SK-N-SH (cell line): ENCODE results near the gene PAOX. TPM values are rescaled to one million over a fixed set of nuclear protein-coding genes. Genes with fewer than 3 reads are reported as not detected.

Experiments used
- CTCF ChIA-PET: fragments of 300-600, 350-600 bp; formaldehyde crosslinking; extraction: SDS; loops from one replicate; lab custom pipeline; 2021; lab: Yijun Ruan, JAX
- POLR2A ChIA-PET: fragments of 350-600 bp; sonication (Branson Sonifier 250); formaldehyde crosslinking; extraction: SDS; loops from one replicate; lab custom pipeline; 2020; ENCODE audit warnings: antibody characterized with exemption, inconsistent platforms; lab: Yijun Ruan, JAX
- DNase-seq: peaks from one replicate; pipeline ENCODE4 v3.0.0; 2012
- H2AFZ ChIP-seq: fragments of 200-600 bp; sonication (generic); 2 replicates; pipeline ENCODE4 v1.8.1; 2016; ENCODE audit warnings: antibody characterized with exemption, mild to moderate bottlenecking, low read depth
- H3F3A ChIP-seq: fragments of 200-600 bp; sonication (generic); replicated peaks from 2 replicates; pipeline ENCODE3; 2016; ENCODE audit warnings: antibody characterized with exemption, mild to moderate bottlenecking; ENCODE audit not compliant: insufficient read depth
- H3K27ac ChIP-seq, 2 experiments: fragments of 200-500 bp in 1 of 2; fragments of 200-600 bp in 1 of 2; sonication (Bioruptor generic) in 1 of 2; sonication (generic), shearing (Covaris generic) in 1 of 2; 2 replicates each; pipeline versions ENCODE4 v1.5.1 to v1.6.1; 2014 to 2016; ENCODE audit warnings: low read depth in 2 of 2, inconsistent platforms in 1 of 2, low read length in 1 of 2, mild to moderate bottlenecking in 1 of 2, mixed read lengths in 1 of 2
- H3K27me3 ChIP-seq: fragments of 200-600 bp; sonication (generic), shearing (Covaris generic); 2 replicates; pipeline ENCODE4 v1.6.1; 2016; ENCODE audit warnings: mixed run types; ENCODE audit not compliant: insufficient read depth
- H3K36me3 ChIP-seq, 2 experiments: fragments of 200-500 bp in 1 of 2; fragments of 200-600 bp in 1 of 2; sonication (Bioruptor generic) in 1 of 2; sonication (generic) in 1 of 2; replicated peaks in 1 of 2; 2 replicates each; pipeline versions ENCODE3 to v1.5.1; 2014 to 2016; ENCODE audit warnings: low read length in 1 of 2, mild to moderate bottlenecking in 1 of 2; ENCODE audit not compliant: insufficient read depth in 2 of 2, control insufficient read depth in 1 of 2
- H3K4me1 ChIP-seq, 2 experiments: fragments of 200-500 bp in 1 of 2; fragments of 200-600 bp in 1 of 2; sonication (Bioruptor generic) in 1 of 2; sonication (generic), shearing (Covaris generic) in 1 of 2; 2 replicates each; pipeline versions ENCODE4 v1.5.1 to v1.6.1; 2014 to 2016; ENCODE audit warnings: low read depth in 1 of 2, low read length in 1 of 2, mixed run types in 1 of 2; ENCODE audit not compliant: insufficient read depth in 2 of 2, control insufficient read depth in 1 of 2
- H3K4me2 ChIP-seq: fragments of 200-600 bp; sonication (generic), shearing (Covaris generic); 2 replicates; pipeline ENCODE4 v1.6.1; 2017; ENCODE audit warnings: mixed run types
- H3K4me3 ChIP-seq, 2 experiments: fragments of 200-500 bp in 1 of 2; fragments of 200-600 bp in 1 of 2; sonication (Bioruptor generic) in 1 of 2; sonication (generic), shearing (Covaris generic) in 1 of 2; 2 replicates each; pipeline versions ENCODE4 v1.5.1 to v1.8.1; 2014 to 2016; ENCODE audit warnings: low read depth in 2 of 2, inconsistent platforms in 1 of 2, low read length in 1 of 2, mild to moderate bottlenecking in 1 of 2, mixed read lengths in 1 of 2, moderate library complexity in 1 of 2
- H3K79me2 ChIP-seq: fragments of 200-600 bp; sonication (generic); 2 replicates; pipeline ENCODE4 v1.8.1; 2017; ENCODE audit warnings: mild to moderate bottlenecking; ENCODE audit not compliant: insufficient read depth
- H3K9ac ChIP-seq: fragments of 200-600 bp; sonication (generic); 2 replicates; pipeline ENCODE4 v1.6.1; 2017; ENCODE audit warnings: mixed run types
- H3K9me2 ChIP-seq: fragments of 200-600 bp; sonication (generic); 2 replicates; pipeline ENCODE4 v1.6.1; 2017; ENCODE audit warnings: mixed run types
- H3K9me3 ChIP-seq: fragments of 200-600 bp; sonication (generic); 2 replicates; pipeline ENCODE4 v1.6.1; 2017; ENCODE audit warnings: mixed run types, mild to moderate bottlenecking, moderate library complexity
- H4K20me1 ChIP-seq: fragments of 200-600 bp; sonication (generic); 2 replicates; pipeline ENCODE4 v1.6.1; 2017; ENCODE audit warnings: mild to moderate bottlenecking, mixed run types; ENCODE audit not compliant: insufficient read depth
- CHD2 ChIP-seq: fragments of 150-350 bp; IDR thresholded peaks from 2 replicates; pipeline ENCODE4 v1.6.1; 2018; ENCODE audit warnings: low read length; ENCODE audit not compliant: partially characterized antibody
- CTCF ChIP-seq: fragments of 200-600 bp; sonication (generic); IDR thresholded peaks from 2 replicates; pipeline ENCODE4 v1.6.1; 2017; ENCODE audit warnings: antibody characterized with exemption, mild to moderate bottlenecking, moderate library complexity
- MAX ChIP-seq: IDR thresholded peaks from 2 replicates; pipeline ENCODE4 v1.4.0; 2012; ENCODE audit warnings: low read depth
- MXI1 ChIP-seq: IDR thresholded peaks from 2 replicates; pipeline ENCODE4 v1.6.1; 2012; ENCODE audit warnings: mild to moderate bottlenecking, low read depth, low read length, improper control_type of control experiment
- POLR2AphosphoS5 ChIP-seq: IDR thresholded peaks from 2 replicates; pipeline ENCODE4 v1.6.1; 2012; ENCODE audit warnings: low read depth, low read length
- SIN3A ChIP-seq: IDR thresholded peaks from 2 replicates; pipeline ENCODE4 v1.6.1; 2012; ENCODE audit warnings: low read depth, mild to moderate bottlenecking, low read length, moderate library complexity, borderline replicate concordance
- TAF1 ChIP-seq: IDR thresholded peaks from 2 replicates; pipeline ENCODE4 v1.6.1; 2012; ENCODE audit warnings: low read depth, mild to moderate bottlenecking, low read length, moderate library complexity, borderline replicate concordance
- TEAD4 ChIP-seq: IDR thresholded peaks from 2 replicates; pipeline ENCODE4 v1.4.0; 2012; ENCODE audit warnings: mild to moderate bottlenecking, borderline replicate concordance; ENCODE audit not compliant: insufficient read depth
- USF2 ChIP-seq: fragments of 150-350 bp; IDR thresholded peaks from 2 replicates; pipeline ENCODE4 v1.6.1; 2017; ENCODE audit warnings: antibody characterized with exemption, low read length, low read depth, borderline replicate concordance
- YY1 ChIP-seq: IDR thresholded peaks from 2 replicates; pipeline ENCODE4 v1.4.0; 2012; ENCODE audit warnings: low read depth, mild to moderate bottlenecking
- ZBTB33 ChIP-seq: IDR thresholded peaks from 2 replicates; pipeline ENCODE4 v1.4.0; 2012; ENCODE audit warnings: low read depth, borderline replicate concordance
- WGBS: methylation state at CpG from one replicate; pipeline ENCODE4 v1.1.6; 2017; ENCODE audit warnings: low lambda C conversion rate; 5-methylcytosine and 5-hydroxymethylcytosine counted together
- polyA plus RNA-seq, 3 experiments: library from polyadenylated mRNA; depleted of rRNA; stranded (reverse); fragments of >200 nt; gene quantifications; 2 replicates each; pipeline ENCODE4 v1.2.3, GENCODE V29; 2012

The PAOX gene
- polyA plus RNA-seq, 1 of the 3 experiments (the other 2 are of a cell fraction), result 6.2 TPM

GRCh38 chr10:133373174-133374090, 5.6 kb upstream of the PAOX start, which contains the start of gene ECHS1:
Gene ECHS1 (minus strand): TSS chr10:133373354. CDS start chr10:133373333, 21 bp downstream.
- POLR2A ChIA-PET, result interaction anchor here (0.7 to 1.3 kb wide), 4 partner anchors 12 to 49 kb away, joined by 3 to 6 read pairs (median 4); partner anchors contain the start of gene PRAP1

More at GRCh38 chr10:133373174-133374090, 5.6 kb upstream of the PAOX start, which contains the start of gene ECHS1:
- Histone ChIP-seq H3K9me3 (no peaks in the 10 kb centered on the region), H4K20me1 (no peaks in the 10 kb centered on the region), H3K9me2 (no peaks in the 10 kb centered on the region), H3K4me1 (peaks cover 0 to 17% of the 10 kb centered on the region in 2 experiments; a peak in 2 of 4 replicates), H3K27ac (peak within 1 kb of the TSS in 1 of 2 experiments; percentile 89; a peak in 2 of 4 replicates), H3K4me2 (peak within 1 kb of the TSS; percentile 78), H3K79me2 (peaks cover 9% of the 10 kb centered on the region; the same call in 1 of the 2 replicates), H3F3A (no peaks in the 10 kb centered on the region), H2AFZ (no peak within 1 kb of the TSS), H3K4me3 (peak within 1 kb of the TSS; percentile 61 to 80), H3K27me3 (no peaks in the 10 kb centered on the region), H3K36me3 (peaks cover 9 to 24% of the 10 kb centered on the region in 2 experiments), H3K9ac (peak within 1 kb of the TSS; percentile 62)
- peak; percentile 85 for TF ChIP-seq YY1
- no peak for TF ChIP-seq TEAD4
- peak; percentile 73; the same call in 1 of the 2 replicates for TF ChIP-seq MXI1
- TF ChIP-seq CTCF, result no peak
- TF ChIP-seq TAF1, result peak; percentile 91
- peak; percentile 85; the same call in 1 of the 2 replicates for TF ChIP-seq SIN3A
- 0 out of 2 replicates have a peak, but pooled peaks have one; percentile 13 for TF ChIP-seq MAX
- TF ChIP-seq POLR2AphosphoS5, result peak; percentile 95
- no peak for TF ChIP-seq USF2
- TF ChIP-seq CHD2, result peak; percentile 100
- TF ChIP-seq ZBTB33, result peak; percentile 97
- peak; percentile 100 for DNase-seq
- WGBS, result 28% methylated on average over 11 of the region's 89 CpGs
- CTCF ChIA-PET, result interaction anchor here (1.0 kb wide), 1 partner anchor 44 kb away, joined by 5 read pairs; no protein-coding TSS in a partner anchor
